H9 (cell line): ENCODE measurements around the gene LSG1. TPM values are rescaled to one million over a fixed set of nuclear protein-coding genes. Genes with fewer than 3 reads are reported as not detected.

Source experiments
- DNase-seq: peaks from one replicate; pipeline ENCODE4 v3.0.0-alpha.2; 2017
- H2AFZ ChIP-seq: one replicate; pipeline ENCODE4 v1.6.1; 2013; ENCODE audit warnings: mild to moderate bottlenecking, low read length, control low read depth, moderate library complexity
- H2AK5ac ChIP-seq: 2 replicates; pipeline ENCODE4 v1.6.1; 2013; ENCODE audit warnings: low read length, control low read depth, mixed read lengths; ENCODE audit not compliant: insufficient read length
- H2BK120ac ChIP-seq: one replicate; pipeline ENCODE4 v1.6.1; 2013; ENCODE audit warnings: low read depth, mild to moderate bottlenecking, low read length, control low read depth, inconsistent platforms; ENCODE audit not compliant: poor library complexity, severe bottlenecking
- H2BK12ac ChIP-seq: 2 replicates; pipeline ENCODE4 v1.6.1; 2013; ENCODE audit warnings: low read length, control low read depth, mixed read lengths, low read depth; ENCODE audit not compliant: insufficient read length
- H2BK15ac ChIP-seq: 2 replicates; pipeline ENCODE4 v1.6.1; 2013; ENCODE audit warnings: low read depth, low read length, control low read depth
- H2BK20ac ChIP-seq: one replicate; pipeline ENCODE4 v1.6.1; 2013; ENCODE audit warnings: low read depth, mild to moderate bottlenecking, low read length, control low read depth, inconsistent platforms; ENCODE audit not compliant: poor library complexity, severe bottlenecking
- H2BK5ac ChIP-seq: 2 replicates; pipeline ENCODE4 v1.6.1; 2013; ENCODE audit warnings: low read length, control low read depth, mixed read lengths; ENCODE audit not compliant: insufficient read length
- H3K14ac ChIP-seq: 2 replicates; pipeline ENCODE4 v1.6.1; 2013; ENCODE audit warnings: low read length, control low read depth; ENCODE audit not compliant: insufficient read depth
- H3K18ac ChIP-seq: 2 replicates; pipeline ENCODE4 v1.6.1; 2013; ENCODE audit warnings: low read depth, mild to moderate bottlenecking, mixed read lengths, low read length, control low read depth; ENCODE audit not compliant: insufficient read length
- H3K23ac ChIP-seq: 2 replicates; pipeline ENCODE4 v1.6.1; 2013; ENCODE audit warnings: low read length, control low read depth, mixed read lengths, low read depth; ENCODE audit not compliant: insufficient read length
- H3K23me2 ChIP-seq: 2 replicates; pipeline ENCODE4 v1.6.1; 2013; ENCODE audit warnings: low read depth, mild to moderate bottlenecking, mixed read lengths, low read length, control low read depth; ENCODE audit not compliant: insufficient read length, poor library complexity, severe bottlenecking
- H3K27ac ChIP-seq: 2 replicates; pipeline ENCODE4 v1.5.1; 2013; ENCODE audit warnings: low read length, control low read depth, mixed read lengths, low read depth; ENCODE audit not compliant: insufficient read length
- H3K27me3 ChIP-seq: 2 replicates; pipeline ENCODE4 v1.6.1; 2013; ENCODE audit warnings: low read length, control low read depth, inconsistent platforms; ENCODE audit not compliant: insufficient read depth
- H3K4ac ChIP-seq: 2 replicates; pipeline ENCODE4 v1.6.1; 2013; ENCODE audit warnings: low read depth, mild to moderate bottlenecking, control low read depth, inconsistent platforms, low read length, moderate library complexity
- H3K4me1 ChIP-seq: 2 replicates; pipeline ENCODE4 v1.6.1; 2013; ENCODE audit warnings: low read length, control low read depth, inconsistent platforms; ENCODE audit not compliant: insufficient read depth
- H3K4me2 ChIP-seq: 2 replicates; pipeline ENCODE4 v1.6.1; 2013; ENCODE audit warnings: low read length, control low read depth, mixed read lengths; ENCODE audit not compliant: insufficient read length, insufficient read depth
- H3K56ac ChIP-seq: 2 replicates; pipeline ENCODE4 v1.6.1; 2013; ENCODE audit warnings: low read depth, mild to moderate bottlenecking, mixed read lengths, low read length, control low read depth; ENCODE audit not compliant: insufficient read length
- H3K79me1 ChIP-seq: 2 replicates; pipeline ENCODE4 v1.6.1; 2013; ENCODE audit warnings: low read depth, mild to moderate bottlenecking, moderate library complexity, low read length, control low read depth, inconsistent platforms; ENCODE audit not compliant: insufficient read depth, poor library complexity, severe bottlenecking
- H3K79me2 ChIP-seq: 2 replicates; pipeline ENCODE4 v1.6.1; 2013; ENCODE audit warnings: low read length, control low read depth, inconsistent platforms; ENCODE audit not compliant: insufficient read depth
- H3K9ac ChIP-seq: 2 replicates; pipeline ENCODE4 v1.6.1; 2013; ENCODE audit warnings: low read length, control low read depth, mixed read lengths; ENCODE audit not compliant: insufficient read length; ENCODE audit errors: extremely low read depth
- H3K9me3 ChIP-seq: one replicate; pipeline ENCODE4 v1.6.1; 2013; ENCODE audit warnings: low read depth, low read length, inconsistent platforms; ENCODE audit not compliant: control insufficient read depth
- H3T11ph ChIP-seq: one replicate; pipeline ENCODE4 v1.6.1; 2013; ENCODE audit warnings: mild to moderate bottlenecking, low read length, control low read depth, inconsistent platforms
- H4K20me1 ChIP-seq: one replicate; pipeline ENCODE4 v1.6.1; 2013; ENCODE audit not compliant: control insufficient read depth, insufficient read length, insufficient read depth
- H4K5ac ChIP-seq: 2 replicates; pipeline ENCODE4 v1.6.1; 2013; ENCODE audit warnings: low read depth, mild to moderate bottlenecking, mixed read lengths, low read length, control low read depth; ENCODE audit not compliant: insufficient read length
- H4K8ac ChIP-seq: replicated peaks from 2 replicates; pipeline ENCODE4 v1.6.1; 2013; ENCODE audit warnings: low read length, control low read depth, mixed read lengths, low read depth; ENCODE audit not compliant: insufficient read length
- H4K91ac ChIP-seq: 2 replicates; pipeline ENCODE4 v1.6.1; 2013; ENCODE audit warnings: low read depth, mild to moderate bottlenecking, moderate library complexity, mixed read lengths, low read length, control low read depth; ENCODE audit not compliant: insufficient read length
- H3K27ac Mint-ChIP-seq, 3 experiments: 2 replicates in 2 of 3; 3 replicates in 1 of 3; pipeline ENCODE4 v1.8.0; 2020 to 2021; ENCODE audit warnings: mixed read lengths in 3 of 3, mild to moderate bottlenecking in 1 of 3, moderate library complexity in 1 of 3
- H3K27me3 Mint-ChIP-seq: 2 replicates; pipeline ENCODE4 v1.8.0; 2021; ENCODE audit warnings: low read depth, mild to moderate bottlenecking, moderate library complexity, mixed read lengths
- H3K36me3 Mint-ChIP-seq, 3 experiments: 2 replicates in 2 of 3; 3 replicates in 1 of 3; pipeline ENCODE4 v1.8.0; 2020 to 2021; ENCODE audit warnings: low read depth in 3 of 3, mixed read lengths in 3 of 3; ENCODE audit not compliant: insufficient read depth in 1 of 3
- H3K4me1 Mint-ChIP-seq, 2 experiments: 2 replicates each; pipeline ENCODE4 v1.8.0; 2020; ENCODE audit warnings: mixed read lengths in 2 of 2
- H3K4me3 Mint-ChIP-seq, 2 experiments: 2 replicates in 1 of 2; 3 replicates in 1 of 2; pipeline ENCODE4 v1.8.0; 2020 to 2021; ENCODE audit warnings: mild to moderate bottlenecking in 2 of 2, mixed read lengths in 2 of 2, moderate library complexity in 1 of 2
- H3K9me3 Mint-ChIP-seq, 2 experiments: 2 replicates in 1 of 2; 3 replicates in 1 of 2; pipeline ENCODE4 v1.8.0; 2020; ENCODE audit warnings: mild to moderate bottlenecking in 2 of 2, mixed read lengths in 2 of 2, moderate library complexity in 1 of 2
- CTCF ChIP-seq: fragments of 200-600 bp; sonication (generic); conservative IDR thresholded peaks from 3 replicates; pipeline ENCODE4 v1.8.0; 2021; ENCODE audit warnings: antibody characterized with exemption, mild to moderate bottlenecking
- WGBS: extraction: QIAGEN DNeasy Blood & Tissue Kit; methylation state at CpG from one replicate; pipeline ENCODE4 v1.1.7; 2013; ENCODE audit warnings: missing lambda C conversion rate, low lambda C conversion rate, mixed read lengths; ENCODE audit not compliant: insufficient read length; ENCODE audit errors: extremely low coverage; 5-methylcytosine and 5-hydroxymethylcytosine counted together
- total RNA-seq: library from RNA; stranded (reverse); gene quantifications from 2 replicates; pipeline ENCODE4 v1.2.1, GENCODE V29; 2021

LSG1 gene
- total RNA-seq, 1 experiment from 2014 or later, result 63.3 TPM

DNA sequence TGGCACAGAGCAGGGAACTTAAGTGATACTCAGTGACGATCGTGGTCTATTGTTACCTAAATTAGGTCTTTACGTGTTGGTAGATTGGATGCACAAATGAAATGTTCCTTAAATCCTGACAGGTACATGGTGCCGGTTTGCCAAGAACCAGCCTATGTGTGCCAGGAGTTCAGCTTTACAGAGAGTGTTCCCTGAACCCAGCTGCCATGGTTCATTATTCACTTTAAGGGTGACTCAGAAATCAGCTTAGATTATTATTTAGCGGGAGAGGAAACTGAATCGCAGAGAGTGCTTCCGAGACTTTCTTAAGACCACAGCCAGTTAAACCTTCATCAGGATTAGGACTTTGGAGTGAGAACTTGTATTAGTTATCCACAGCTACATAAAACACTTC is 35.2 kb upstream of the LSG1 start:
- Histone ChIP-seq H3K4me1 (peaks cover 6% of the 10 kb centered on the region), H2BK12ac (no peak overlapping the region), H2AK5ac (no peak overlapping the region), H3K23me2 (no peaks in the 10 kb centered on the region), H3K79me1 (no peaks in the 10 kb centered on the region), H4K8ac (no peak overlapping the region), H3K56ac (no peak overlapping the region), H2BK15ac (no peak overlapping the region), H2BK5ac (no peak overlapping the region), H2AFZ (no peak overlapping the region), H4K91ac (no peak overlapping the region), H3K27me3 (no peaks in the 10 kb centered on the region), H3K23ac (no peak overlapping the region), H4K5ac (no peak overlapping the region), H3T11ph (no peak overlapping the region), H3K4me2 (no peak overlapping the region), H4K20me1 (no peaks in the 10 kb centered on the region), H3K9me3 (no peaks in the 10 kb centered on the region), H3K79me2 (no peaks in the 10 kb centered on the region), H3K18ac (no peak overlapping the region), H3K4ac (no peak overlapping the region), H3K27ac (no peak overlapping the region), H2BK20ac (no peak overlapping the region), H3K9ac (no peak overlapping the region), H2BK120ac (no peak overlapping the region), H3K14ac (no peak overlapping the region)
- H3K4me3 Mint-ChIP-seq, result no peak overlapping the region
- H3K9me3 Mint-ChIP-seq, result no peaks in the 10 kb centered on the region; a peak in 1 of 5 replicates
- TF ChIP-seq CTCF, result no peak
- no peak for DNase-seq
- WGBS, result no CpG with 5 or more reads among the region's 7 CpGs
- H3K27ac Mint-ChIP-seq, result peak overlapping the region in 1 of 3 experiments; percentile 1; a peak in 2 of 7 replicates
- no peaks in the 10 kb centered on the region for H3K36me3 Mint-ChIP-seq
- peaks cover 6% of the 10 kb centered on the region for H3K27me3 Mint-ChIP-seq
- peaks cover 15 to 23% of the 10 kb centered on the region in 2 experiments for H3K4me1 Mint-ChIP-seq
